Eye (tissue), 1 donor: ENCODE measurements around the gene MAGIX.
"Not testable (repeated sequence)": the region's sequence is repeated elsewhere in the genome, so short reads cannot be mapped to it uniquely, and the experiment has no call there.

Experiments
- DNase-seq: peaks from one replicate; pipeline ENCODE4 v3.0.0-alpha.2; 2015

Gene MAGIX

DNA sequence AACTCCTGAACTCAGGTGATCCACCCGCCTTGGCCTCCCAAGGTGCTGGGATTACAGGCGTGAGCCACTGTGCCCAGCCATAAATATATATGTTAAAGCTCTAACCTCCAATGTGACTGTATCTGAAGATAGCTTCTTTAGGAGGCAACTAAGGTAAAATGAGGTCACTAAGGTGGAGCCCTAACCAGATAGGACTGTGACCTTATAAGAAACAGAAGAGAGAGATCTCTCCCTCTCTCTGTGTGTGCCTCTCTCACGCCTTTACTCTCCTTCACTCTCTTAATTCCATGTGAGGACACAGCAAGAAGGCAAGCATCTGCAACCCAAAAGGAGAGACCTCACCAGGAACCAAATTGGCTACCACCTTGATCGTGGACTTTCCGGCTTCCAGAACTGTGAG, 926 bp upstream of the MAGIX start:
- DNase-seq, result no peak

GRCh38 chrX:49163555-49164419, 1.2 kb downstream of the MAGIX start:
- peak; percentile 90 for DNase-seq

DNA sequence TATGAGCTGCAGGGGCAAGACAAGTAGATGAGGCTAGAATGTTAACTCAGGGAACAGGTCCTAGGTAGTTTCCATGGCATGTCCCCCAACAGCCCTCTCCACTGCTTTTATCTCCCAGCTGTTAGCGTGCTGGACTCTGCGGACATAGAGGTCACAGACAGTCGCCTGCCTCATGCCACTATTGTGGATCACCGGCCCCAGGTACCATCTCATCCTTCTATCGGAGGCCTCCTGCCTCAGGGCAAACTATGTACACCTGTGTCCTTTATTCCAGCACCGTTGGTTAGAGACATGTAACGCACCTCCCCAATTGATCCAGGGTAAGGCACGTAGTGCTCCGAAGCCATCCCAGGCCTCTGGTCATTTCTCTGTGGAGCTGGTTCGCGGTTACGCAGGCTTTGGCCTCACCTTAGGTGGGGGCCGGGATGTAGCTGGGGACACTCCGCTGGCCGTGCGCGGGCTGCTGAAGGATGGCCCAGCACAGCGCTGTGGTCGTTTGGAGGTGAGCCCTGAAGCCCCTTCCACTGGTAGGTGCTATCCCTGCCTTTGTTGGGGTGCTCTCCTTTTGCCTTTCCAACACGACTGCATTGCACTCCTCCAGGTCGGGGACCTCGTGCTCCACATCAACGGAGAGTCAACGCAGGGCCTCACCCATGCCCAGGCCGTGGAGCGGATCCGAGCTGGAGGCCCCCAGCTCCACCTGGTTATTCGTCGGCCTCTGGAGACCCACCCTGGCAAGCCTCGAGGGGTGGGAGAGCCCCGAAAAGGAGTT, 2.2 kb downstream of the MAGIX start:
- DNase-seq, result no peak

DNA sequence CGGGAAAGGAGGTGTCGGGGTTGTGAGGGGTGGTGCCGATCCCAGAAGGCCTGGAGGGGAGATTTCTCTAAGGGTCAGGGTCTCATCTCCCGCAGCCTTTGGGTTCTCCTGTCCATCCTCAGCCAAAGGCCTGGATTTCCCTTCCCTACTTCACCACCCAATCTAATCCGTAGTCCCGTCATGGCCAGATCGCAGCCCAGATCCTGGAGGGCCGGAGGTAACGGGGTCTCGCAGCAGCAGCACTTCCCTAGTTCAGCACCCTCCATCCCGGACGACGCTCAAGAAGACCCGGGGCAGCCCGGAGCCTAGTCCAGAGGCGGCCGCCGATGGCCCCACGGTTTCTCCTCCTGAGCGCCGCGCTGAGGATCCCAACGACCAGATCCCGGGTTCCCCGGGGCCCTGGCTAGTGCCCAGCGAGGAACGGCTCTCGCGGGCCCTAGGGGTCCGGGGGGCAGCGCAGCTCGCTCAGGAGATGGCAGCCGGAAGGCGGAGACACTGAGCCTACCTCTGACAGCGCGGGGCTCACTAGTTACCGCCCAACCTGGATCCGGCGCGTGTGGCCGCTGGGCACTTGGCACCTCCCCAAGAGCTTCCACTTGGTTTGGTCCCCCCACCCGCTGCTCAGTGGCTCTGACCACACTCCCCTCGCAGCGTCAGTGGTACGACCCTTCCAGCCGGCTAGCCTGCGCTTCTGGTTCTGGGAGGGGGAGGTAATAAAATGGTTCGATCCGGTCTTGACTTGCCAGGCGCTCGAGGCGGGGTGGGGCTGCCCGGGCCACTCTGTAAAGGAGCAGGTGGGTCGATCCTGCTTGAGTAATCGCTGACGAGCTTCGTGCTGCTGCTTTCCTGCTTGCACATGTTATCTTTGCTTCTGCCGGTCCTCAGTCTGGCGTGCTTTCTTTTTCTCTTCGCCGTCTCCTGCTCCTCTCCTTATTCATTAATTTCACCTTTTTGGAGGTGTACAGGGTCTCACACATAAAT, 3.6 kb downstream of the MAGIX start:
- DNase-seq, result peak; percentile 90

DNA sequence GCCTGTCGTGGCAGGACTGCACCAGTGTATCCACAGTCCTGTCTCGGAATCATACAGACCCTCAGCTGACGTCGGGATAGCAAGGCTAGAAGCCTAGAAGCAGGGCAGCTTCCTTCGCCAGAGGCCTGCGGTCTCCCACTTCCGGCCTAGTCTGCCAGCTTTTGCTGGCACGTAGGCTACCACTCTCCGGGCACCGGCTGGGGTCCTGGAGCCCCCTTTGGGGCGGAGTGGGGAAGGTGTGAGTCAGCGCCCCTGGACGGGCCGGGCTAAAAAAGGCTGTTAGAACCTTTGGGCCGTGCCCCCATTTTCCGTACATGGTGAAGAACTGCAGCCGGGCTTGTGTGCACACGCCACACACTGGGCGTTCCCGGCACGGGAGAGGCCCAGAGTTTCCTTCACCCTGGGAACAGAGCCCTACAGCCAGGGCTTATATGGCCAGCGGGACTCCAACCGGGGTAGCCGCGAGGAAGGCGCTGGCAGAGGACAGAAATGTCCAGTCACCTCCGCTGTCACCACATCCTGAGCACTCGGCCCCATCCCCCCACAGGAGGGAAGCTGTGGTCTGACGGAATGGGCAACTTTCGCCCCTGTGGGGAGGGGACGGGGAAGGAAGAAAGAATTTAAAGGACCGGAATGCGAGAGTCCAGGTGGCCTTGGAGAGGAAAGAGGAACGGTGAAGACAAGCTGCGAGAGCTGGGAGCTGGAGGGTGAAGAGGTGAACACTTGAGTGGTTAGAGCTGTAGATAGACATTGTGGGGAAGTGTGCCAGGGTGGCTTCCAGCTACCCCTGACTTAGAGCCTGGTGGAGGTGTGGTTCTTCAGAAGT, 4.6 kb downstream of the MAGIX start:
- DNase-seq, result peak; percentile 63

GRCh38 chrX:49167740-49168108, 5.2 kb downstream of the MAGIX start:
- no peak for DNase-seq

GRCh38 chrX:49171752-49172279, 9.3 kb downstream of the MAGIX start, which contains the start of gene PLP2:
Gene PLP2 (plus strand): TSS chrX:49171898. CDS start chrX:49172001, 103 bp downstream.
- DNase-seq, result peak; percentile 45

- DNase-seq, result peak; percentile 40
Measured at GRCh38 chrX:49172280-49172780, 9.8 kb downstream of the MAGIX start.

DNA sequence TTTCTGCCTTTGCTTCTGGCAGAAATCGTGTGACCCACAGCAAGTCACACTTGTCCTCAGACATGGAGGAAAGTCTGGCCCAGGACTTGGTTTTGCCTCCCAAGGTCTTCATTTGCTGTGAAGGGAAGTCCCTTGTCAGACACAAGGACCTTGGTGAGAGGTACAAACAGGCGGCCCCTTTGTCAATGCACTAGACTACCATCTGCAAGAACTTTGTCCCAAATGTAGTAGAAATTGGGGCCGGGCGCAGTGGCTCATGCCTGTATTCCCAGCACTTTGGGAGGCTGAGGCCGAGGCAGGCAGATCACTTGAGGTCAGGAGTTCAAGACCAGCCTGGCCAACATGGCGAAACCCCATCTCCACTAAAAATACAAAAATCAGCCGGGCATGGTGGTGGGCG, 11.0 kb downstream of the MAGIX start:
- DNase-seq, result not testable (repeated sequence)

DNA sequence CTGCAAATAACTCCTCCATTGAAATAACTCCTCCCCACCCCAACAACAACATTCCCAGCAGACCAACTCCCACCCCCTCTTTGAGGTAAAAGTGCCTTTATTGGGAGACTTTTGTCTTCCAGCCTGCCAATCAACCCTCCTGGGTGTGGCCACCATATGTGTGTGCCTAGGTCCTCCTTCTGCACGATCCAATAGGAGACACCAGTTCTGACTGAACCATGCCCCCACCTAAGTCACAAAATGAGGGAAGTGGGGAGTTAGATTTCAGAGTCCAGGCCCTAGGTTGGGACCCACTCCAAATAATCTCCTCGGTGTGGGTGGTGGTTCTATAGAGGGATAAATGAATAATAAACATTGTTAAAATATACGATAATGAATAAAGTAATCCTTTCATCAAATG, 12.2 kb downstream of the MAGIX start:
- no peak for DNase-seq

DNA sequence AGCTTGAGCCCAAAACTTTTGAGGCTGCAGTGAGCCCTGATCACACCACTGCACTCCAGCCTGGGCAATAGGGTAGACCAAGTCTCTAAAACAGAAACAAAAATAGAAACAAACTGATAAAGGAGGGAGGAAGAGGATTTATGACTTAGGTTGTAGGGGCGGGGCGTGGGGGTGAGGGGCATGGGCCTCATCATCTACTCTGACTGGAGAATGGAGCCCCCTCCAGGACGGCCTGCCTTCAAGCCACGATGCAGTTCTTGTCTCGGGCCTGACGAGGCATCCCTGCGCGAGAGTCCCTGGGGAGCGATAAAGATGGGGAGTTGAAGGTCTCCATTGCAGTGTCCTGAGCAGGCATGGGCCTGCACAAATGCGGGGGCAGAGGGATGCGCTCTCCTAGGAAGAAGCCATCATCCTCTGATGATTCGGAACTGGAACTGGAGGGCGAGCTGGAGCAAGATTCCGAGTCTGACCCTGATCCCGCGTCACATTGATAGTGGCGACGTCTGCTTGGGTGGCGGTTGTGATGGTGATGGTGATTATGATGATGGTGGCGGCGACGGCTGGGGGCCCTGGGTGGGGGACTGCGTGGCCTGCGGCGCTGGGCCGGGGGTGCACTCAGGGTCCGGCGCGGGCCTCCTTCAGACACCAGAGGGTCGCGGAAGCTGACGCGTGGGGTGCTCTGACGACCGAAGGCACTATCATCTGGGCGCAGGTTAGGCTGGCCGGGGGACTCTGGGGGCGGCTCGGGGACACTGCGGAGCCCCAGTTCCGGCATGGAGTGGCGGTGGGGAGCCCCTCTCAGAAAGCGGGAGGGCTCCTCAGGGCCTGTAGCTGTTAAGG, 13.1 kb downstream of the MAGIX start:
- DNase-seq, result no peak

- no peak for DNase-seq
Measured at GRCh38 chrX:49176421-49177326, 14.1 kb downstream of the MAGIX start.

DNA sequence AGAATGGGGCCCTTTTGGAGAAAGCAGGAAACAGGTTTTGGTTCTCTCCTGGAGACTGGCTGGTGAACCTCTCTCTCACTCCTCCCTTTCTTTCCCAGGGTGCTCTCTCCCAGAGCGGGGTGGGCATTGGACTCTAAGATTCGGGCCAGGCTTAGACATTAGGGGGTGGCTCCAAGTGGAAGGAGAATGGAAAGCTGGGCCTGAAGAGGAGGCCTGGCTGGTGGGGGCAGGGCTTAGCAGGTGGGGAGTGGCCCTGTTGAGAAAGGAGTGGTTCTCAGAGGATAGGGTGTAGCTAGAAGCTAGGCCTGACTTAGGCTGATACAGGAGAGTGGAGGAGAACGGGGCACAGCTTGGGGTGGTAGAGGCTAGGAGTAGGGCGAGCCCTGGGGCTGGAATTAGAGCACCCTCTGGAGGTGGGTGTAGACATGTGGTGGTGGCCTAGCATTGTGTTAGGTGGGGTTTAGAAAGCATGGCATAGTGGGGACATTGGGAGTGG, 14.8 kb downstream of the MAGIX start:
- no peak for DNase-seq

DNA sequence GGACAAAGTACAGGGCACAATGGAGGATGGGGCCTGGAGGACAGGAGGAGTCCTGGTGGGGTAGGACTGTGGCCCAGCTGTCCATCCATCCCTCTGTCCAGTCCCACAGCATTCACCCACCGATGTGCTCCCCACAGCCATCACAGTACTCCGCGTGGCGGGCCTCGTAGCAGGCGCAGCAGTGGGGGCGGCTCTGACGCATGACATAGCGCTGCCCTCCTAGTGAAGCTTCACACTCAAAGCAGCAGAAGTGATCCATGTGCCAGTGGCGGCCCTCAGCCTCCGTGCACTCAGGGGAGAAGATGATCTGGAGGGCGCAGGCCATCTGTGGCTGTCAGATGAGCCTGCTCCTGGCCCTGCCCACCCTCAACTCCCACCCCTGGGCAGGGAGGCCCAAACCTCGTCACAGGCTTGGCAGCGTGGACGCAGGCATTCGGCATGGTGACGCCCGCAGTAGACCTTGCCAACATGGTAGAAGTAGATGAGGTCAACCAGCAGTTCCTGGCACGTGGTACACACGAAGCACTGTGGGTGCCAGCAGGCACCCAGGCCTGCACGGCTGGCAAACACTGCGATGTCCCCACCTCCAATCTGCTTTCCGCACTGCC, 15.4 kb downstream of the MAGIX start:
- no peak for DNase-seq

- DNase-seq, result no peak
Measured at GRCh38 chrX:49178537-49178936, 16.0 kb downstream of the MAGIX start.

DNA sequence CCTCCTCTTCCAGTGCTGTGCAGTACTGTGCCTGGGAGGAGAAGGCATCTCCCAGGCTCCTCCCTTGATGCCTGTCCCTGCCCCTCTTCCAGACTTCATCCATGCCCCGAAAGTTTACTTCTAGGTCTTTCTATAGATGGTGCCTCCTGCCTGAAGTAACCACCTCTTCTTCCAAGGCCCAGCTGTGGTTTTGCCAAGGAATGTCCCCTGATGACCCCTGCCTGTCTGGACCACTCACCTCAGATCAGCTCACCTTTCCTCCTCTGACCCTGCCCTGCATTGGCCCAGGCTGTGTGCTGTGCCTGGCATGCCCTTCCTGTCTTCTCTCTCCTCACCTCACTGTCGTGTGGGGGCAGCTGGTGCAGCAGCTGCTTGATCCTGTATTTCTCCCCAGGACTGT, 16.8 kb downstream of the MAGIX start:
- no peak for DNase-seq

DNA sequence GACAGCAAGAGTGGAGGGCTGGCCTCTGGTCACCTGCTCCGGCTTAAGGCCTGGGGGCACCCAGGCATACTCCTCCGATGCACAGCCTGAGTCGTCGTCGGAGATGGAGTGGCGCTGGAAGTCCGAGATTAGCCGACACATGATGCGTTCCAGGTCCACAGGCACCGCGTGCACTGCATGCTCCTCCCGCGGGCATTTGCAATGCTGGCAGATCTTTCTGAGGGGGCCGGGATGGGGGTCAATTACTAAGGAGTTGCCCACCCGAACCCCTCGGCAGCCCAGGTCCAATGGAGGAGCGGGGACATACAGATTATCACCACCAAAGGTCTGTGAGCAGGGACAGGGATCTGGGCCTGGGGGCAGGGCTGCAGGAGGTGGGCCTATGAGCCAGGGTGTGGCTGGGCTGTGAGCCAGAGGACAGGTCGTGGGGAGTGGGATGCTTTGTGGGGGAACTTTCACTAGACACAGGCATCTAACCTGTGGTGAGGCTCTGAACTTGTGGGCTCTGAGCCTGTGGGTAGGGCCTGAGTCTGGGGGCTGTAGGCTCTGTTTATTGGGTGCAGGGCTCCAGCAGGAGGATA, 21.2 kb downstream of the MAGIX start:
- no peak for DNase-seq
